ENCODE results near the gene TXNL4B. TPM values are rescaled to one million over a fixed set of nuclear protein-coding genes. Genes with fewer than 3 reads are reported as not detected.
"Not testable (repeated sequence)": the region's sequence is repeated elsewhere in the genome, so short reads cannot be mapped to it uniquely, and the experiment has no call there.

The TXNL4B gene
- total RNA-seq, 2 experiments from 2014 or later: 14.5 to 15.2 TPM

- H3K27me3 Mint-ChIP-seq; H3K4me1 Mint-ChIP-seq; ATAC-seq (ENCODE audit: low read depth); POLR2A ChIA-PET; H3K4me3 Mint-ChIP-seq; H3K27ac Mint-ChIP-seq; H3K9me3 Mint-ChIP-seq; DNase-seq; H3K36me3 Mint-ChIP-seq: not testable (repeated sequence)
Observed at GRCh38 chr16:72076991-72077706, 16.3 kb downstream of the TXNL4B start.

GRCh38 chr16:72075067-72075466 is 18.4 kb downstream of the TXNL4B start:
- ATAC-seq (ENCODE audit: low read depth); H3K36me3 Mint-ChIP-seq; POLR2A ChIA-PET; H3K9me3 Mint-ChIP-seq; H3K27me3 Mint-ChIP-seq; H3K4me3 Mint-ChIP-seq; DNase-seq; H3K27ac Mint-ChIP-seq; H3K4me1 Mint-ChIP-seq: not testable (repeated sequence)

GRCh38 chr16:72073560-72074230 is 19.7 kb downstream of the TXNL4B start:
- H3K4me1 Mint-ChIP-seq: no peaks in the 10 kb centered on the region
- no peaks in the 10 kb centered on the region for H3K36me3 Mint-ChIP-seq
- no peak overlapping the region for H3K4me3 Mint-ChIP-seq
- no peak for ATAC-seq (ENCODE audit: low read depth)
- H3K27ac Mint-ChIP-seq: no peak overlapping the region
- no peaks in the 10 kb centered on the region for H3K9me3 Mint-ChIP-seq
- DNase-seq: no peak
- no peaks in the 10 kb centered on the region for H3K27me3 Mint-ChIP-seq
- POLR2A ChIA-PET: no interaction called here

- ATAC-seq (ENCODE audit: low read depth): no peak
- no peak overlapping the region for H3K27ac Mint-ChIP-seq
- H3K4me1 Mint-ChIP-seq: no peaks in the 10 kb centered on the region
- no peaks in the 10 kb centered on the region for H3K9me3 Mint-ChIP-seq
- POLR2A ChIA-PET: no interaction called here
- no peak for DNase-seq
- H3K36me3 Mint-ChIP-seq: no peaks in the 10 kb centered on the region
- no peak overlapping the region for H3K4me3 Mint-ChIP-seq
- no peaks in the 10 kb centered on the region for H3K27me3 Mint-ChIP-seq
Observed at GRCh38 chr16:72072514-72073342, 20.7 kb downstream of the TXNL4B start.

GRCh38 chr16:72068930-72069329 is 24.5 kb downstream of the TXNL4B start:
- H3K9me3 Mint-ChIP-seq: no peaks in the 10 kb centered on the region
- H3K27me3 Mint-ChIP-seq: no peaks in the 10 kb centered on the region
- POLR2A ChIA-PET: no interaction called here
- no peaks in the 10 kb centered on the region for H3K4me1 Mint-ChIP-seq
- ATAC-seq (ENCODE audit: low read depth) (no peak), DNase-seq (no peak)
- no peaks in the 10 kb centered on the region for H3K36me3 Mint-ChIP-seq
- no peak overlapping the region for H3K27ac Mint-ChIP-seq
- H3K4me3 Mint-ChIP-seq: no peak overlapping the region

- POLR2A ChIA-PET: no interaction called here
- Mint-ChIP-seq H3K36me3 (no peaks in the 10 kb centered on the region), H3K9me3 (no peaks in the 10 kb centered on the region), H3K4me1 (no peaks in the 10 kb centered on the region), H3K27ac (no peak overlapping the region), H3K27me3 (no peaks in the 10 kb centered on the region), H3K4me3 (no peak overlapping the region)
- ATAC-seq (ENCODE audit: low read depth) (no peak), DNase-seq (no peak)
Observed at GRCh38 chr16:72066747-72067146, 26.7 kb downstream of the TXNL4B start.

- POLR2A ChIA-PET: no interaction called here
- H3K27me3 Mint-ChIP-seq: no peaks in the 10 kb centered on the region
- H3K9me3 Mint-ChIP-seq: no peaks in the 10 kb centered on the region
Observed at GRCh38 chr16:72064361-72064894, 29.0 kb downstream of the TXNL4B start.

GRCh38 chr16:72061564-72061963 is 31.9 kb downstream of the TXNL4B start:
- Mint-ChIP-seq H3K4me1 (no peaks in the 10 kb centered on the region), H3K27ac (no peak overlapping the region), H3K36me3 (no peaks in the 10 kb centered on the region), H3K4me3 (no peak overlapping the region), H3K27me3 (no peaks in the 10 kb centered on the region), H3K9me3 (no peaks in the 10 kb centered on the region)
- DNase-seq (no peak), ATAC-seq (ENCODE audit: low read depth) (no peak)
- POLR2A ChIA-PET: no interaction called here

More at GRCh38 chr16:72064361-72064894, 29.0 kb downstream of the TXNL4B start:
- DNase-seq (no peak), ATAC-seq (ENCODE audit: low read depth) (no peak)
- Mint-ChIP-seq H3K4me3 (no peak overlapping the region), H3K4me1 (no peaks in the 10 kb centered on the region), H3K27ac (no peak overlapping the region), H3K36me3 (no peaks in the 10 kb centered on the region)

- ATAC-seq (ENCODE audit: low read depth): no peak
- DNase-seq: no peak
- POLR2A ChIA-PET: no interaction called here
- Mint-ChIP-seq H3K27me3 (no peaks in the 10 kb centered on the region), H3K4me1 (no peaks in the 10 kb centered on the region), H3K9me3 (no peaks in the 10 kb centered on the region), H3K36me3 (no peaks in the 10 kb centered on the region), H3K27ac (no peak overlapping the region), H3K4me3 (no peak overlapping the region)
Observed at GRCh38 chr16:72060405-72060804, 33.0 kb downstream of the TXNL4B start.

- ATAC-seq (ENCODE audit: low read depth); H3K36me3 Mint-ChIP-seq; H3K27me3 Mint-ChIP-seq; POLR2A ChIA-PET; H3K4me1 Mint-ChIP-seq; H3K9me3 Mint-ChIP-seq; H3K4me3 Mint-ChIP-seq; H3K27ac Mint-ChIP-seq; DNase-seq: not testable (repeated sequence)
Observed at GRCh38 chr16:72059060-72059459, 34.4 kb downstream of the TXNL4B start.

- POLR2A ChIA-PET, H3K4me1 Mint-ChIP-seq: not testable (repeated sequence)
Observed at GRCh38 chr16:72057313-72057712, 36.1 kb downstream of the TXNL4B start.

GRCh38 chr16:72055911-72056310 is 37.5 kb downstream of the TXNL4B start:
- Mint-ChIP-seq H3K36me3 (no peaks in the 10 kb centered on the region), H3K27me3 (no peaks in the 10 kb centered on the region), H3K9me3 (no peaks in the 10 kb centered on the region), H3K4me3 (no peak overlapping the region), H3K27ac (no peak overlapping the region), H3K4me1 (no peaks in the 10 kb centered on the region)
- POLR2A ChIA-PET: no interaction called here
- DNase-seq: no peak
- no peak for ATAC-seq (ENCODE audit: low read depth)

More at GRCh38 chr16:72057313-72057712, 36.1 kb downstream of the TXNL4B start:
- not testable (repeated sequence) for H3K27me3 Mint-ChIP-seq; H3K36me3 Mint-ChIP-seq; DNase-seq; ATAC-seq (ENCODE audit: low read depth); H3K27ac Mint-ChIP-seq; H3K4me3 Mint-ChIP-seq; H3K9me3 Mint-ChIP-seq

GRCh38 chr16:72054254-72054847 is 39.1 kb downstream of the TXNL4B start, which contains the start of gene HP:
TSS of gene HP (plus strand) at chr16:72054505. CDS start at chr16:72054653, 148 bp downstream.
- POLR2A ChIA-PET; ATAC-seq (ENCODE audit: low read depth); H3K4me1 Mint-ChIP-seq; DNase-seq; H3K4me3 Mint-ChIP-seq; H3K27me3 Mint-ChIP-seq; H3K9me3 Mint-ChIP-seq; H3K36me3 Mint-ChIP-seq; H3K27ac Mint-ChIP-seq: not testable (repeated sequence)
